ENCODE results near the gene RB1. TPM values are rescaled to one million over a fixed set of nuclear protein-coding genes. Genes with fewer than 3 reads are reported as not detected.

The RB1 gene
- total and polyA plus RNA-seq, 2 experiments from 2014 or later, result 25.5 to 31.0 TPM

DNA sequence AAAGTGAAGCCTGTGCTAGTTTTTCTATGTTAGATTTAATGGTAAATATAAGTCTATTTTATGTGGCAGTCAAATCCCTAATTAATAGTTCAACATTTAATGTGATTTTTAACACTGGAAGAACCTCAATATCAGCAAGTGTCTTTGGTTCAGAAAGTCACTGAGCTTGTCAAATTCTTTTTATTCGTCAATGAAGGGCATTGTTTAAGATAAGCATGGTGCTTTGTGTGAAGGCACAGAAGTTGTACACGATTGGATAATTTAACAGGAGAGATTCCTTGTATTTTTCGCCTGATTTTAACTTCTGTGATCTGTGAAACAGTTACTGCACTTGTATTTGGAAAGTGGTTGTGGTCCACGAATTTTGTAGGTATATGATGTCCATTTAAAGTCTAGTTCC, 30.2 kb upstream of the RB1 start:
- no peak overlapping the region for H3K4me3 ChIP-seq
- WGBS, 2 experiments (ENCODE audit: low coverage in 1 of 2, low lambda C conversion rate in 2 of 2, missing lambda C conversion rate in 2 of 2), result 94% methylated on average over 4 of the region's 4 CpGs
- in situ Hi-C loops (cut with MboI), result no loop called here
- no peaks in the 10 kb centered on the region for H3K79me2 ChIP-seq (ENCODE audit: insufficient read depth)
- no peak overlapping the region for H2AFZ ChIP-seq
- no peaks in the 10 kb centered on the region for H3K4me1 ChIP-seq (ENCODE audit: insufficient read depth)
- H3K9me2 ChIP-seq (ENCODE audit: insufficient read depth), result no peaks in the 10 kb centered on the region
- H3K9ac ChIP-seq, result no peak overlapping the region
- H3K36me3 ChIP-seq (ENCODE audit: low read depth), result peaks cover 6% of the 10 kb centered on the region; the same call in 1 of the 2 replicates
- no peaks in the 10 kb centered on the region; the same call in 1 of the 2 replicates for H3F3A ChIP-seq (ENCODE audit: insufficient read depth)
- no peak overlapping the region for H3K27ac ChIP-seq
- H3K4me2 ChIP-seq (ENCODE audit: unreplicated experiment), result no peak overlapping the region
- TF ChIP-seq EZH2 (IDR thresholded peaks at IDR 0.05; ENCODE audit: insufficient read depth, poor library complexity, severe bottlenecking) (no peak), EZH2phosphoT487 (IDR thresholded peaks at IDR 0.05; ENCODE audit: insufficient read depth, low read depth) (no peak)
- no peaks in the 10 kb centered on the region for H4K20me1 ChIP-seq (ENCODE audit: insufficient read depth)
- DNase-seq, result no peak
- H3K27me3 ChIP-seq (replicated peaks; ENCODE audit: insufficient read depth), result no peaks in the 10 kb centered on the region
- no peaks in the 10 kb centered on the region for H3K9me3 ChIP-seq (ENCODE audit: low read depth)

DNA sequence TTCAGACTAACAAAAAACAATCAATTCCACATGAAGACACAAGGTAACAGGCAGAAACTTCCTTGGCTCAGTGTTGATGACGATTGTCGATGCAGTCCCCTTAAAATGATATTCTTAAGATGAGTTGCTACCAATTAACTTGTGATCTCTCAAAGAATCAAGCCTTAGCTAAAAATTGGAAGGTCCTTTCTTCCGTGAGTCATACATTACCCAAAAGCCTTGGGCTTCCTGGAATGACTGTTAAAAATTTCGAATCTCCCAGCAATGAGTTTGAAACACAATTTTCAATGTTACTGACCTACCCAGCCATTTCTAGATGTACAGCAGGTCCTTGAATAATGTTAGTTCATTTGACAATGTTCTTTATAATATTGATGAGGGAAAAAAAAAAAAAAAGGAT, 28.0 kb upstream of the RB1 start:
- H3K4me1 ChIP-seq (ENCODE audit: insufficient read depth), result no peaks in the 10 kb centered on the region
- H3K9me3 ChIP-seq (ENCODE audit: low read depth), result no peaks in the 10 kb centered on the region
- H4K20me1 ChIP-seq (ENCODE audit: insufficient read depth), result no peaks in the 10 kb centered on the region
- H3K9me2 ChIP-seq (ENCODE audit: insufficient read depth), result no peaks in the 10 kb centered on the region
- H3K27me3 ChIP-seq (replicated peaks; ENCODE audit: insufficient read depth), result no peaks in the 10 kb centered on the region
- no peak overlapping the region for H3K27ac ChIP-seq
- 0 out of 2 replicates have a peak, but pooled peaks cover 6% of the 10 kb centered on the region for H3K36me3 ChIP-seq (ENCODE audit: low read depth)
- H3K79me2 ChIP-seq (ENCODE audit: insufficient read depth), result no peaks in the 10 kb centered on the region
- no peak overlapping the region for H3K4me2 ChIP-seq (ENCODE audit: unreplicated experiment)
- in situ Hi-C loops (cut with MboI), result no loop called here
- WGBS, 2 experiments (ENCODE audit: low coverage in 1 of 2, low lambda C conversion rate in 2 of 2, missing lambda C conversion rate in 2 of 2), result 41 to 48% methylated on average over 4 of the region's 4 CpGs
- no peak for TF ChIP-seq EZH2 (IDR thresholded peaks at IDR 0.05; ENCODE audit: insufficient read depth, poor library complexity, severe bottlenecking)
- TF ChIP-seq EZH2phosphoT487 (IDR thresholded peaks at IDR 0.05; ENCODE audit: insufficient read depth, low read depth), result no peak
- no peaks in the 10 kb centered on the region; the same call in 1 of the 2 replicates for H3F3A ChIP-seq (ENCODE audit: insufficient read depth)
- no peak overlapping the region for H3K4me3 ChIP-seq
- no peak overlapping the region for H3K9ac ChIP-seq
- no peak overlapping the region for H2AFZ ChIP-seq
- peak; percentile 48 for DNase-seq

DNA sequence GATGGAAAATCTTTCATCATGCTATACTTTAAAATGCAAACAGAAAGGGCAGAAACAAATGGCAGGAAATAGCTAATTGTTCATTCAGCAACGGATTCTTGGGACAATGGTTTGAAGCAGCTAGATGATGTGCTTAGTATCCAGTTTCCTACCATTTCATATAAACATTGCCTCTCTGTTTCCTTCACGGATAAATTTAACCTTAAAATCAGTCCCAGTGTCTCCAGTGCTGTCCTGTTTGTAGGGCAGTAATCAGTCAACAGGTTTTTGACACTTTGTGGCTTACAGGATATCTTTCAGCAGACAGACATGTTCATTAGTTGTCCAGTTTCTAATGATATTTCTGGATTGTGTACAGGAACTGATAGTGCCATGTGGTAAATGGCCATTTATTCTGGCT, 24.7 kb upstream of the RB1 start:
- no peaks in the 10 kb centered on the region for H3K9me3 ChIP-seq (ENCODE audit: low read depth)
- no peak for DNase-seq
- WGBS, 2 experiments (ENCODE audit: low coverage in 1 of 2, low lambda C conversion rate in 2 of 2, missing lambda C conversion rate in 2 of 2), result 23 to 24% methylated on average over 2 of the region's 2 CpGs
- no peaks in the 10 kb centered on the region for H4K20me1 ChIP-seq (ENCODE audit: insufficient read depth)
- H3K27ac ChIP-seq, result no peak overlapping the region
- no peak overlapping the region for H3K9ac ChIP-seq
- in situ Hi-C loops (cut with MboI), result no loop called here
- no peaks in the 10 kb centered on the region for H3K4me1 ChIP-seq (ENCODE audit: insufficient read depth)
- no peaks in the 10 kb centered on the region; the same call in 1 of the 2 replicates for H3F3A ChIP-seq (ENCODE audit: insufficient read depth)
- no peak overlapping the region for H2AFZ ChIP-seq
- H3K79me2 ChIP-seq (ENCODE audit: insufficient read depth), result no peaks in the 10 kb centered on the region
- H3K27me3 ChIP-seq (replicated peaks; ENCODE audit: insufficient read depth), result no peaks in the 10 kb centered on the region
- no peak overlapping the region for H3K4me2 ChIP-seq (ENCODE audit: unreplicated experiment)
- no peaks in the 10 kb centered on the region for H3K36me3 ChIP-seq (ENCODE audit: low read depth)
- no peaks in the 10 kb centered on the region for H3K9me2 ChIP-seq (ENCODE audit: insufficient read depth)
- TF ChIP-seq EZH2phosphoT487 (IDR thresholded peaks at IDR 0.05; ENCODE audit: insufficient read depth, low read depth) (no peak), EZH2 (IDR thresholded peaks at IDR 0.05; ENCODE audit: insufficient read depth, poor library complexity, severe bottlenecking) (no peak)
- H3K4me3 ChIP-seq, result no peak overlapping the region

DNA sequence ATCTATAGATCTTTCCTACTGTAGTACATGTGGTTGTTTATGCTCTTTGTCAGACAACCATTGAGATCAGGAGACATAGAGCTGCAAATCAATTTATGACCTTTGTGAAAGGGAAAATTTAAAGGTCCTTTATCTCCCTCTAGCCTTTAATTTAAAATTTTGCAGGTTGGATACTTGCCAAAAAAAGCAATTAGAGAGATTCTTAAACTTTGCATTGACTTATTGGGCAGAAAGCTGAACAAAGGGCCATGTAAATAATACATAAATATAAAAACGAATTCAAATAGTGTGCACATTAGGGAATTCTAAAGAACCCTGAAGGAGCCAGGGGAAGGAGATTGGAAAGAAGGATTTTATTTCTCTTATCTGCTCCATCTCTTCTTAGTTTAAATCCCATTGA, 22.0 kb upstream of the RB1 start:
- Histone ChIP-seq H3K36me3 (ENCODE audit: low read depth) (no peaks in the 10 kb centered on the region), H3F3A (ENCODE audit: insufficient read depth) (no peaks in the 10 kb centered on the region), H3K9ac (no peak overlapping the region), H3K4me3 (no peak overlapping the region), H3K27ac (no peak overlapping the region), H3K4me1 (ENCODE audit: insufficient read depth) (no peaks in the 10 kb centered on the region), H4K20me1 (ENCODE audit: insufficient read depth) (no peaks in the 10 kb centered on the region), H3K4me2 (ENCODE audit: unreplicated experiment) (no peak overlapping the region), H2AFZ (no peak overlapping the region), H3K79me2 (ENCODE audit: insufficient read depth) (no peaks in the 10 kb centered on the region), H3K9me3 (ENCODE audit: low read depth) (no peaks in the 10 kb centered on the region), H3K27me3 (replicated peaks; ENCODE audit: insufficient read depth) (no peaks in the 10 kb centered on the region), H3K9me2 (ENCODE audit: insufficient read depth) (no peaks in the 10 kb centered on the region)
- no peak for TF ChIP-seq EZH2 (IDR thresholded peaks at IDR 0.05; ENCODE audit: insufficient read depth, poor library complexity, severe bottlenecking)
- TF ChIP-seq EZH2phosphoT487 (IDR thresholded peaks at IDR 0.05; ENCODE audit: insufficient read depth, low read depth), result no peak
- no peak for DNase-seq
- WGBS, 2 experiments (ENCODE audit: low coverage in 1 of 2, low lambda C conversion rate in 2 of 2, missing lambda C conversion rate in 2 of 2), result 82 to 89% methylated on average over 1 of the region's 1 CpG
- in situ Hi-C loops (cut with MboI), result no loop called here

DNA sequence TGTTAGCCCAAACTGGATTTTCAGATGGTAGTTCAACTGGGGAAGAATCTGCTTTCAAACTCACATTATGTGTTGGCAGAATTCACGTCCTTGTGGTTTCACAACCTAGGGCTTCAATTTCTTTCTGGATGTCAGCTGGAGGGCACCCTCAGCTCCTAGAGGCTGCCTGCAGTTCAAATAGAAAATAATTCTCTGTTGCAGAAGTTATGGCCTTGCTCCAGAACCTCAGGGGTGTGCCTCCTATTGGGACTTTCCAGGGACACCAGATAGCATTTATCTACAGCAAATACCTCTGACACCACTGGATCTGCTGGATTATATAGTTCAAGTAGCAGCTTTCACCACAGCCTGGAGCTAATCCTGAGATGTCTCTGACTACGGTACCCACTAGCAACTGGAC, 11.8 kb upstream of the RB1 start:
- in situ Hi-C loops (cut with MboI), result no loop called here
- DNase-seq, result no peak
- Histone ChIP-seq H3K4me3 (no peak overlapping the region), H3F3A (ENCODE audit: insufficient read depth) (no peaks in the 10 kb centered on the region), H3K27me3 (replicated peaks; ENCODE audit: insufficient read depth) (no peaks in the 10 kb centered on the region; the same call in 1 of the 2 replicates), H3K9ac (no peak overlapping the region), H3K9me3 (ENCODE audit: low read depth) (no peaks in the 10 kb centered on the region), H3K4me1 (ENCODE audit: insufficient read depth) (no peaks in the 10 kb centered on the region), H4K20me1 (ENCODE audit: insufficient read depth) (no peaks in the 10 kb centered on the region), H3K27ac (no peak overlapping the region), H3K4me2 (ENCODE audit: unreplicated experiment) (no peak overlapping the region), H3K9me2 (ENCODE audit: insufficient read depth) (no peaks in the 10 kb centered on the region), H3K79me2 (ENCODE audit: insufficient read depth) (no peaks in the 10 kb centered on the region), H3K36me3 (ENCODE audit: low read depth) (no peaks in the 10 kb centered on the region), H2AFZ (no peak overlapping the region)
- 66 to 69% methylated on average over 2 of the region's 2 CpGs for WGBS, 2 experiments (ENCODE audit: low coverage in 1 of 2, low lambda C conversion rate in 2 of 2, missing lambda C conversion rate in 2 of 2)
- TF ChIP-seq EZH2 (IDR thresholded peaks at IDR 0.05; ENCODE audit: insufficient read depth, poor library complexity, severe bottlenecking) (no peak), EZH2phosphoT487 (IDR thresholded peaks at IDR 0.05; ENCODE audit: insufficient read depth, low read depth) (no peak)
